Activated naive CD4-positive, alpha-beta T cell treated with anti-CD3 and anti-CD28 coated beads, Interleukin-2, amount 50 U/mL, for 72 hours (primary cell): ENCODE results near the gene TMPRSS11F. TPM values are rescaled to one million over a fixed set of nuclear protein-coding genes. Genes with fewer than 3 reads are reported as not detected.
"Not testable (repeated sequence)": the region's sequence is repeated elsewhere in the genome, so short reads cannot be mapped to it uniquely, and the experiment has no call there.

ENCODE experiments used
- ATAC-seq, 2 donors: fragments of 150-1000 bp; cut with Tn5 transposase; 2 replicates each; pipeline ENCODE4 v1.10.0; 2021; ENCODE audit warnings: mild to moderate bottlenecking in 2 of 2, moderate library complexity in 2 of 2
- DNase-seq, 2 donors: peaks; one replicate each; pipeline ENCODE4 v3.0.0; 2021 to 2022; ENCODE audit warnings: low spot score in 2 of 2
- H3K27ac Mint-ChIP-seq, 2 donors: one replicate each; pipeline ENCODE4 v1.8.0; 2022; ENCODE audit warnings: mild to moderate bottlenecking in 2 of 2, mixed read lengths in 2 of 2
- H3K36me3 Mint-ChIP-seq, 2 donors: one replicate each; pipeline ENCODE4 v1.8.0; 2022; ENCODE audit warnings: mixed read lengths in 2 of 2
- H3K9me3 Mint-ChIP-seq, 2 donors: one replicate each; pipeline ENCODE4 v1.8.0; 2022; ENCODE audit warnings: mixed read lengths in 2 of 2
- total RNA-seq, 2 donors: library from RNA; stranded (reverse); gene quantifications; one replicate each; pipeline ENCODE4 v1.2.3, GENCODE V29; 2022

The TMPRSS11F gene
- not detected for total RNA-seq

GRCh38 chr4:68129793-68130192 lies at the start of gene TMPRSS11F:
TSS of gene TMPRSS11F (minus strand) at chr4:68129869. CDS start at chr4:68129820, 49 bp downstream.
- Mint-ChIP-seq H3K9me3 (peaks cover 10 to 12% of the 10 kb centered on the region in 2 donors), H3K36me3 (no peaks in the 10 kb centered on the region), H3K27ac (no peak within 1 kb of the TSS)
- ATAC-seq (no peak), DNase-seq (no peak)

- no peak overlapping the region for H3K27ac Mint-ChIP-seq
- DNase-seq = no peak
- H3K36me3 Mint-ChIP-seq = no peaks in the 10 kb centered on the region
- H3K9me3 Mint-ChIP-seq = no peaks in the 10 kb centered on the region
- no peak for ATAC-seq
Measured at GRCh38 chr4:68176904-68177303, 47.2 kb upstream of the TMPRSS11F start.

- ATAC-seq = no peak
- Mint-ChIP-seq H3K36me3 (no peaks in the 10 kb centered on the region), H3K27ac (no peak overlapping the region), H3K9me3 (no peaks in the 10 kb centered on the region)
- no peak for DNase-seq
Measured at GRCh38 chr4:68176500-68176899, 46.8 kb upstream of the TMPRSS11F start.

GRCh38 chr4:68175562-68176155 lies 46.0 kb upstream of the TMPRSS11F start:
- peak; percentile 43 to 67 for ATAC-seq
- no peaks in the 10 kb centered on the region for H3K36me3 Mint-ChIP-seq
- DNase-seq = peak in 1 of 2 donors; percentile 48

GRCh38 chr4:68174389-68174788 lies 44.7 kb upstream of the TMPRSS11F start:
- DNase-seq, H3K36me3 Mint-ChIP-seq, ATAC-seq, H3K27ac Mint-ChIP-seq, H3K9me3 Mint-ChIP-seq: not testable (repeated sequence)

More at GRCh38 chr4:68175562-68176155, 46.0 kb upstream of the TMPRSS11F start:
- Mint-ChIP-seq H3K27ac (no peak overlapping the region), H3K9me3 (no peaks in the 10 kb centered on the region)

- not testable (repeated sequence) for H3K36me3 Mint-ChIP-seq, H3K9me3 Mint-ChIP-seq, ATAC-seq, DNase-seq, H3K27ac Mint-ChIP-seq
Measured at GRCh38 chr4:68172147-68172546, 42.5 kb upstream of the TMPRSS11F start.

- H3K9me3 Mint-ChIP-seq = no peaks in the 10 kb centered on the region
- no peak overlapping the region for H3K27ac Mint-ChIP-seq
- no peaks in the 10 kb centered on the region for H3K36me3 Mint-ChIP-seq
- no peak for ATAC-seq
- no peak for DNase-seq
Measured at GRCh38 chr4:68167706-68168105, 38.0 kb upstream of the TMPRSS11F start.

GRCh38 chr4:68167166-68167565 lies 37.5 kb upstream of the TMPRSS11F start:
- ATAC-seq (no peak), DNase-seq (no peak)
- no peaks in the 10 kb centered on the region for H3K9me3 Mint-ChIP-seq
- no peak overlapping the region for H3K27ac Mint-ChIP-seq
- H3K36me3 Mint-ChIP-seq = no peaks in the 10 kb centered on the region

GRCh38 chr4:68163754-68164153 lies 34.1 kb upstream of the TMPRSS11F start:
- ATAC-seq (no peak), DNase-seq (no peak)
- Mint-ChIP-seq H3K36me3 (no peaks in the 10 kb centered on the region), H3K9me3 (no peaks in the 10 kb centered on the region), H3K27ac (no peak overlapping the region)

- ATAC-seq (no peak), DNase-seq (no peak)
- H3K9me3 Mint-ChIP-seq = no peaks in the 10 kb centered on the region
- H3K36me3 Mint-ChIP-seq = no peaks in the 10 kb centered on the region
- H3K27ac Mint-ChIP-seq = no peak overlapping the region
Measured at GRCh38 chr4:68162196-68162595, 32.5 kb upstream of the TMPRSS11F start.

GRCh38 chr4:68152411-68152810 lies 22.7 kb upstream of the TMPRSS11F start:
- ATAC-seq = peak; percentile 41 to 86

GRCh38 chr4:68148800-68149685 lies 19.4 kb upstream of the TMPRSS11F start:
- peaks cover 6 to 8% of the 10 kb centered on the region in 2 donors for H3K9me3 Mint-ChIP-seq
- ATAC-seq = no peak
- peaks cover 0 to 6% of the 10 kb centered on the region in 2 donors for H3K36me3 Mint-ChIP-seq
- no peak overlapping the region for H3K27ac Mint-ChIP-seq
- no peak for DNase-seq

More at GRCh38 chr4:68152411-68152810, 22.7 kb upstream of the TMPRSS11F start:
- H3K9me3 Mint-ChIP-seq = peaks cover 2% of the 10 kb centered on the region in 2 donors
- H3K36me3 Mint-ChIP-seq = peaks cover 0 to 3% of the 10 kb centered on the region in 2 donors
- H3K27ac Mint-ChIP-seq = no peak overlapping the region
- no peak for DNase-seq

GRCh38 chr4:68147079-68147478 lies 17.4 kb upstream of the TMPRSS11F start:
- H3K9me3 Mint-ChIP-seq = peaks cover 6 to 8% of the 10 kb centered on the region in 2 donors
- H3K27ac Mint-ChIP-seq = no peak overlapping the region
- DNase-seq (no peak), ATAC-seq (no peak)
- peaks cover 0 to 6% of the 10 kb centered on the region in 2 donors for H3K36me3 Mint-ChIP-seq

GRCh38 chr4:68145261-68145660 lies 15.6 kb upstream of the TMPRSS11F start:
- peaks cover 6 to 8% of the 10 kb centered on the region in 2 donors for H3K9me3 Mint-ChIP-seq
- no peak for DNase-seq
- H3K27ac Mint-ChIP-seq = no peak overlapping the region
- H3K36me3 Mint-ChIP-seq = peaks cover 0 to 6% of the 10 kb centered on the region in 2 donors
- no peak for ATAC-seq

GRCh38 chr4:68141852-68142251 lies 12.2 kb upstream of the TMPRSS11F start:
- no peaks in the 10 kb centered on the region for H3K36me3 Mint-ChIP-seq
- no peak for ATAC-seq

GRCh38 chr4:68132342-68132741 lies 2.7 kb upstream of the TMPRSS11F start:
- H3K36me3 Mint-ChIP-seq = no peaks in the 10 kb centered on the region
- H3K9me3 Mint-ChIP-seq = peaks cover 11 to 12% of the 10 kb centered on the region in 2 donors
- ATAC-seq (no peak), DNase-seq (no peak)
- no peak overlapping the region for H3K27ac Mint-ChIP-seq

More at GRCh38 chr4:68141852-68142251, 12.2 kb upstream of the TMPRSS11F start:
- DNase-seq = no peak
- Mint-ChIP-seq H3K27ac (no peak overlapping the region), H3K9me3 (peaks cover 0 to 3% of the 10 kb centered on the region in 2 donors)

GRCh38 chr4:68124262-68124661 lies 5.4 kb downstream of the TMPRSS11F start:
- DNase-seq (no peak), ATAC-seq (no peak)
- H3K27ac Mint-ChIP-seq = no peak overlapping the region
- H3K36me3 Mint-ChIP-seq = no peaks in the 10 kb centered on the region
- no peaks in the 10 kb centered on the region for H3K9me3 Mint-ChIP-seq
